GM21367 (cell line): ENCODE measurements around the gene ALDH4A1.

Experiments
- ATAC-seq: cut with Tn5 transposase; IDR thresholded peaks from one replicate; pipeline ENCODE4 v1.9.1; 2021; ENCODE audit not compliant: unreplicated experiment

The ALDH4A1 gene

GRCh38 chr1:18939398-18940302 lies 37.3 kb upstream of the ALDH4A1 start:
- no peak for ATAC-seq

- ATAC-seq, result no peak
Observed at GRCh38 chr1:18938707-18939070, 36.3 kb upstream of the ALDH4A1 start.

DNA sequence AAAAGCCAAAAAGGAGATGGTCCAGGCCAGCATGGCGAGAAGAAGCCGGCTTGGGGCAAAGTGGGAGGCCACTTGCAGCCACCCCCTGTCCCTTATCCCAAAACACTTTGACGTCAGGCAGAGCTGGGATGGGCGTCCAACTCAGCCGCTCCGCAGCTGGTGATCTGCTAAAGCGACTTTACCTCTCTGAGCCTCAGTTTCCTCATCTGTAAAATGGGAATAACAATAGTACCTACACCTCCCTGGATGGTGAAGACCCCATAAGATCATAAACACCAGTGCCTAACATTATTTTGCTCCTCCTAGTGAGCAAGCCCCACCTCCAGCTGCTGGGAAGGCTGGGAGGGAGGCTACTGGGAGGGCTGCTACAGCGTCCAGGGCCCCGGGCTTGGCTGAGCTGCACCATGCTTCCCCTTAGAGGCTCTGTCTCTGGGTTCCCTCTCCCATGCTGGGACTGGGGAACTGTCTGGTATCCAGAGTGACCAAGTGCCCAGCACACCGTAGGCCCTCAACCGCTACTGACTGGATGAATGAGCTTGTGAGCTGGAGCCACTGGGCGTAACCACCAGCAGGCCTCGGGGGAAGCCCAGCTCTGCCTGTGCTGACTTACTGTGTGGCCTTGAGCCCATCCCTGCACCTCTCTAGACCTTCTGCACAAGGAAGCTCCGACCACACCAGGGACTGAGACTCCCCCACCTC lies 35.8 kb upstream of the ALDH4A1 start:
- no peak for ATAC-seq

GRCh38 chr1:18937539-18937938 lies 35.2 kb upstream of the ALDH4A1 start:
- ATAC-seq, result no peak

DNA sequence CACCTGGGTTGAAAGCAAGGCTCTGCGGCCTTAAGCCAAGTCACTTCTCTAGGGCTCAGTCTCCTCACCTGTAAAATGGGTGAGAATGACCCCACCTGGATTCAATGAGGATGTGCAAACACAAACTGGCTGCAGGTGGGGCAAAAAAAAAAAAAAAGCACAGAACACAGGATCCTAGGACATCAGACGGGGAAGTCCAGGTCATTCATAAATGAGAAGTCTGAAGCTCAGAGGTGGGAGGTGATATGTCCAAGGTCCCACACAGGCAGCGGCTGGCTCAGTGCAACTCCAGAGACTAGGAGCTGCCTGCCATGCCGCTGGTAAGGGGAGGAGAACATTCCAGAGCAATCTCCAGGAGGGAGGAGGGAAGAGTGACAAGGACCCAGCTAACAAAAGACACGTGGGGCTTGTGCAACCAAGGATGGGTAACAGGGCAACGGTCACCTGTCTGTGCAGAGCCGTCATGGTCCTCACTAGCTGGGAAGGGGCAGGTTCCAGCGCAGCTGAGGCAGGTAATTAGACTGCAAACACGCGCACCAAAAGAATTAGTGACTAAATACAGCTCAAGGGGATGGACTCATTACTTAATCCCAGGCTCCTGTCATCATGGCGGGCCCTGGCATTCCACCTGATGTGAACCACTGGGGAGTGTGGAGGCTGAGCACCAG lies 34.6 kb upstream of the ALDH4A1 start:
- ATAC-seq, result no peak

DNA sequence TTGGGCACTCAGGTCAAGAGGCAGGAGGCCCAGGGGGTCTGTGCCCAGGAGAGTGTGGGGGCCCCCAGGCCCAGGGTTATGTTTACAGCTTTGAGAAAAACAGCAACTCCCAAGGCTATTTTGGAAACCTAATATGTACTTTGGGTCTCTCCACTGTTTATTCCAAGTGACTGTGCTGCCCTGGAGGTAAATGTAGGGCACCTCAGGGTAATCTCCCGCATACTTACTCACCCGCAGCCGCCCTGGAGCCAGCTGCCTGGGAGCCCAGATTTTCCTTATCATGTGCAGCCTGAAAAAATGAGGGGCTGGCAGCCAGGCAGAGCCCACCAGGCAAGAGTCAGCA lies 34.1 kb upstream of the ALDH4A1 start:
- ATAC-seq, result no peak

DNA sequence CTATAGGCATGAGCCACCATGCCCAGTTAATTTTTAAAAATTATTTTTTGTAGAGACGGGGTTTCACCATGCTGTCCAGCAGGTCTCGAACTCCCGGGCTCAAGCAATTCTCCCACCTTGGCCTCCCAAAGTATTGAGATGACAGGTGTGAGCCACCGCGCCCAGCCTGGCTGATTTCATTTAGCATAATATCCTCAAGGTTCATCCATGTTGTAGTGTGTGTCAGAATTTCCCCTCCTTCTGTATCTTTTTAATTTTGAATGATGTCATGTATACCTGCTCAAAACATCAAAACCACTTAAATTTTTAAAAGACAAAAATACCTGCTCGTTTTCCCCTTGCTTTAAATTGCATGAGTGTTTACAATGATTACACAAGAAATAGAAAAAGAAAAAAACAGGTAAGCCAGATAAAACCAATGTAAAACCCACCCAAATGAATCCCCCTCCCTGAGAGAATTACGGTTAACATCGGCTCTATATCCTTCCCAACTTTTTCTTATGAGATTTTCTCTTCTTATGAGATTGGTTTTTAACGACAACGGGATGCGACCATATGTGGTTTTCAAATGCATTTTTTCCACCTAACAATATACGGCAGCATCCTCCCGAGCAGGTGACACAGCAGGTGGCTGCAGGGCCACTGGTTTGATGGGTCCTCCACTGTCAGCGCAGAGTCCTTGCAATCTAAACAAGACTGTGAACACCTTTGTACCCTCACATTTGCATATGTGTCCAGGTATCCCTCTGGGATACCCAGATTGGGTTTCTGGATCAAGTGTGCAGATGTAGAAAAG lies 32.0 kb upstream of the ALDH4A1 start:
- ATAC-seq, result no peak

- ATAC-seq, result no peak
Observed at GRCh38 chr1:18932879-18933278, 30.5 kb upstream of the ALDH4A1 start.

GRCh38 chr1:18932387-18932786 lies 30.0 kb upstream of the ALDH4A1 start:
- no peak for ATAC-seq

DNA sequence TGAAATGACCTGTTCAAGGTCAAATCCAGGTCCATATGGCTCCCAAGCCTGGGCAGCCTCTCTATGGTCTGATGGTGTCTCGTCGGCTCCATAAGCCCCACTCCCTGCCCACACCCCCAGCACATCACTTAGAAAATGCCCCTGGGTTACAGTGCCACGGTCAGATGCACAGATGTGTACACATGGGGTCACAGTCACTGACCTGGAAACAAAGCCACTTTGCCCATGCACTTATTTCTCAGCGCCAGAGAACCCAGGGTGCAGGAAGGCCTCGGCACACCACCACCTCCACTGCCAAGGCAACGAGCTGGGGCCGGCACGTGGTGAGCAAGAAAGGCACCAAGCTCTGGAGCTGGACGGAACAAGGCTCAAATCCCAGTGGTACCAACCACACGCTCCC lies 29.4 kb upstream of the ALDH4A1 start:
- no peak for ATAC-seq

DNA sequence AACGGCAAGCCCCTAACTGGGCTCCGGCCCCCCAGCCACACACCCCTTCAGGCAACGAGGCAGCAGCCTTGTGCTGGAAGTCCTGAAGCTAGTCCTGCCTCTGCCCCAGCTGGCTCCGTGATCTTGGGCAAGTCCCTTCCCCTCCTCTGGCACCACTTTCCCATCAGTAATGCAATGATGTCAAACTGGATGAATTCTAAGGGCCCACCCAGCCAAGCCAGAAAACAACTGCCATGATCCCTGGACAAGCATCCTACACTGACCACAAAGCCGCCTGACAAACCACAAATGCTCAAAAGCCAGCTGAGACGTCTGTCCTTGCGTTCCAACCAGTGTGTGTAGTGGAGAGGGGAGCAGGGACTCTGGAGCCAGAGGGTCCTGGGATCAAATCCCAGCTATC lies 27.3 kb upstream of the ALDH4A1 start:
- ATAC-seq, result no peak

DNA sequence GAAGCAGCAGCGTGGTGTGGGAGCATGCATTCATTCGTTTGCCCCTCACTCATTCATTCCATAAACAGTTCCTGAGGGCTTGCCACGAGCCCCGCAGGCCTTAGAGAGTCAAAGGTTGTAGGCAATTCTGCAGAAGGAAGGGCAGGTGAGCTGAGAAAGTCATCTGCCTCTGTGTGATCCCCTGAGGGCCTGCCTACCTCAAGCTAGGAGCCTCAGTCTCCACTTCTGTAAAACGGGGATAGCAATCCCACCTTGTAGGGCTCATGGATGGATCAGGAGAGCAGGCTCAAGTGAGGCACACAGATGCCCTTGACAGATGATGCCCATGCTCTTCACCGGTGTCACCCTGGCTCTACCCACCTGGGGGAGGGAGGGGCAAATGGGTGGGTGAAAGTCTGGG lies 26.6 kb upstream of the ALDH4A1 start:
- no peak for ATAC-seq

DNA sequence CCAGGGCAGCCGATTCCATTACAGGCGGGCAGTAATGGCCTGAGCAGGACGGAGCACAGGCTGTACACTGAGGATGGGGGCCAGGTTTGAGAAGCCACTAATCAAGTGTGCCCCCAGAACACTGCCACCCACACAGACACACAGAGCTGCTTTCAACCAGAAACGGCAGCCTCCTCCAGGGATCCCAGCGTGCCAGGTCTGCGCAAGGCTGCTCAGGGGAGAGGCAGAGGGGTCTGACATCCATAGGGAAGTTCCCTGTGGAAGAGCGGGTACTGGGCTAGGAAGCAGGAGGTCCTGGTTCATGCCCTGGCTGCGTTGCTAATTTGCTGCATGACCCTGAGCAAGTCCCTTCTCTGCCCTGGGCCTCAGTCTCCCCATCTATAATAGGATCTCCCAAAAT lies 26.1 kb upstream of the ALDH4A1 start:
- no peak for ATAC-seq

GRCh38 chr1:18927654-18928272 lies 25.4 kb upstream of the ALDH4A1 start:
- ATAC-seq, result peak; percentile 31

DNA sequence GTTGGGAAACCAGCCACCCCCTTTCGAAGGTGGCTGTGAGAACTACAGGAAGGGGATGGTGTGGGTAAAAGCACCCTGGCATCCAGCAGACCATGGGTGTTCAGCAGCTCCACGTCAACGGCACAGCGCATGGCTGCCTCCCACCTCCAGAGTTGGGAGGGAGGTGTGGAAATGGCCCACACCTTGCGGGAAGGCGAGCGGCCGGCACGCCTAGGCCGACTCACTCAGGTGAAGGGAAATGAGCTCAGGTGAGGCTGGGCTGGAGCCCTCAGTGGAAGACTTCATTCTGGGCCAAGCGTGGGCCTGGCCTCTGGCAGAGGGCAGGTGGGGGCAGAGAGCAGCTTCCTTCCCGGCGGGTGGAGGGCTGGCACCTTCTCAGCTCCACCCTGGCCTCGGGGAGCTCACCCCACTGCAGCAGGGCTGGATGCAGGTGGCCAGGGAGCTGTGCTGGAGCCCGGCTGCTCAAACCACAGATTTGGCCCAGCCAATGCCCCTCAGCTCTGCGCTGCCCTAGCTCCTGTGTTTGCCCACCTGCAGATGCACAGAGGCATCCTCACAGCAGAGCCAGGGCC lies 24.8 kb upstream of the ALDH4A1 start:
- ATAC-seq, result peak; percentile 13

DNA sequence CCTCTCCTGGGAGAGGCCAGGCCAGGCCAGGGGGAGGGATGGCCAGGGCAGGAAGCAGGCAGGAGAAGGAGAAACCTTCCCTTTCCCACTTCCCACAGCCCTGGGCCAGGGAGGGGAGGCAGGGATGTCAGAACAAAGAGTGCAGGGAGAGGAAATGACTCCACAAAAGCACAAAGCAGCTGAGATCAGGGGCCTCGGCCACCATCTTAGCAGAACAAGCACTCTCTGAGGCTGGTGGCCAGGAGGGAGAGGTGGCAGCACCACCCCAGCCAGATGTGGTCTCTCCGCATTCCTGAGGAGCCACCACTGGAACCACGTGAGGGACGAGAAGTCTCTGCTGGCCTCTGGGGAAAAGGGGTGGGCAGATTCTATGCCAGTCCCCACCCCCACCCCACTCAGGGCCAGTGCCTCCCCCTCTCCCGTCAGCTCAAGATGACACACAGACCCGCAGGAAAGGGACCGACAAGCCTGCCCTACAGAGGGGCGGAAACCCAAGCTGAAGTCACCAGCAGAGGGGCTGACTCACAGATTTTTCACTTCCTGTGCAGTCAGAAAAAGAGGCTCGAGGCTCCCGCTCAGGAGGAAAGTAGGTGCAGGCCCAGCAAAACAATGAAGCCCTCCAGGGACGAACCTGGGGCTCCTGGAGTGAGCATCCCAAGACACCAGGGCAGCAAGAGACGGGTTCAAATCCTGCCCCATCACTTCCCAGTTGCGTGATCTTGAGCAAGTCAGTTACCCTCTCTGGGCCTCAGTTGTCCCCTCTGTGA lies 24.1 kb upstream of the ALDH4A1 start:
- ATAC-seq, result peak; percentile 40

- ATAC-seq, result no peak
Observed at GRCh38 chr1:18925279-18925678, 22.9 kb upstream of the ALDH4A1 start.

DNA sequence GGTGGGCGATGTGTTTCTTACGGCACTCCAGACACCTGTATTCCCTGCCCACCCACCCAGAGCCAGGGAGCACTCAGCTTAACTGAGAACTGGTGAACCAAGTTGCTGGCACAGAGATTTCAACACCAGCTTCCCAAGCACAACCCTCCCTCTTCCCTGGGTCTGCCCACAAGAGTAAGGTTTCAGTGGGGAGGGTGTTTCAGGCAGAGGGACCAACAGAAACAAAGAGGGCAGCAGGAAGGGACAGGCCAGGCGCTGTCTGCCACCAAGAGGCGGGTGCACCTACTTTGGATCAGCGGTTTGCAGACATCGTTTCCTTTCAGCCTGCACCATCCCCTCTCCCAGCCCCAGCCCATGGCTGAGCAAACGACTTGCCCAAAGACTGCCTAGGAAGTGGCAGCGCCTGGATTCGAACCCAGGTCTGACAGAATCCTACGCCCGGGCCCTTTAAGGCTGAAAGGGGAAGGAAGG lies 21.9 kb upstream of the ALDH4A1 start:
- ATAC-seq, result no peak

DNA sequence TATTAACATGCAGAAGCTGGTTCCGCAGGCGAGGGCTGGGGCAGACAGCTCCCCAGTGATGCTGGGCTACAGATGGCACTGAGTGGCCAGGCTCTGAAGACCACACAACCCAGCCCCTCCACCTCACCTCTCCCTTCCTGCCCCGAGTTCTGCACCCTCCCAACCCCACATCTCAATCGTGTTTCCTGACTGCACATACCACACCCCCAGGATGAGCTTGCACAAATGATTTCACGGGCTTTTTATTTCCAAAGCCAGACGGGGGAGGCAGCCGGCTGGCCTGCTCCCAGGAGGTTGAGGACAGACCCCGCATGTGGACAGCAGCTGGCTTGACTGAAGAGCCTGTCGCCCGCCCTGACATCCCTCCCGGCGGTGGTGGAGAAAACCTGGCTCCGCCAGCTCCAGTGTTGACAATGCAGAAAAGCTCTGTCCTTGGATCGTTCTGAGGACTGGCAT lies 21.4 kb upstream of the ALDH4A1 start:
- ATAC-seq, result no peak
